Endothelial cell of umbilical vein (primary cell): Measurements from ENCODE around the gene UVSSA. TPM values are rescaled to one million over a fixed set of nuclear protein-coding genes. Genes with fewer than 3 reads are reported as not detected.

ENCODE experiments used
- BruUV-seq: library from RNA; stranded (reverse); fragments of 400-500 nt; replicated peaks from 2 replicates; lab custom pipeline; 2021; lab: Mats Ljungman, UMichigan
- CTCF ChIA-PET: fragments of 300-600, 350-600 bp; sonication (Branson Sonifier 250); formaldehyde crosslinking; loops from one replicate; lab custom pipeline; 2021; ENCODE audit warnings: antibody characterized with exemption, inconsistent platforms; lab: Charles Lee
- POLR2A ChIA-PET: fragments of 300-600, 350-600 bp; sonication (Branson Sonifier 250); formaldehyde crosslinking; loops from one replicate; lab custom pipeline; 2021; ENCODE audit warnings: antibody characterized with exemption, inconsistent platforms; lab: Charles Lee
- DNase-seq: peaks from one replicate; pipeline ENCODE4 v3.0.0-alpha.2; 2011; ENCODE audit warnings: low read depth, low spot score
- FAIRE-seq: peaks from 2 replicates; lab custom pipeline; 2011; peaks lifted over from hg19 to GRCh38; lab: Jason Lieb, UNC
- H2AFZ ChIP-seq: 2 replicates; pipeline ENCODE4 v1.6.0; 2012; ENCODE audit warnings: low read depth, low read length, control low read depth, inconsistent platforms
- H3K27ac ChIP-seq: 2 replicates; pipeline ENCODE4 v1.5.1; 2011; ENCODE audit warnings: low read depth, mild to moderate bottlenecking, control low read depth, low read length, moderate library complexity; ENCODE audit not compliant: insufficient read depth
- H3K27me3 ChIP-seq, 2 experiments: 2 replicates each; pipeline versions ENCODE4 v1.6.0 to v1.6.1; 2011; ENCODE audit warnings: low read length in 2 of 2, mixed read lengths in 1 of 2; ENCODE audit not compliant: control insufficient read depth in 2 of 2, insufficient read depth in 2 of 2
- H3K36me3 ChIP-seq, 2 experiments: 2 replicates in 1 of 2; 3 replicates in 1 of 2; pipeline ENCODE4 v1.5.1; 2011; ENCODE audit warnings: low read length in 2 of 2, mild to moderate bottlenecking in 1 of 2, moderate library complexity in 1 of 2; ENCODE audit not compliant: control insufficient read depth in 2 of 2, insufficient read depth in 2 of 2; ENCODE audit errors: extremely low read depth in 1 of 2
- H3K4me1 ChIP-seq: 3 replicates; pipeline ENCODE4 v1.5.1; 2011; ENCODE audit warnings: mild to moderate bottlenecking, low read length; ENCODE audit not compliant: control insufficient read depth, insufficient read depth; ENCODE audit errors: extremely low read depth
- H3K4me2 ChIP-seq: 2 replicates; pipeline ENCODE4 v1.6.1; 2011; ENCODE audit warnings: low read length, control low read depth, mixed read lengths; ENCODE audit not compliant: insufficient read depth
- H3K4me3 ChIP-seq, 3 experiments: fragments of 200-600 bp in 1 of 3; sonication (generic), shearing (Covaris generic) in 1 of 3; replicated peaks in 1 of 3; 2 replicates each; pipeline ENCODE4 v1.5.1; 2011 to 2016; ENCODE audit warnings: control low read depth in 3 of 3, low read length in 3 of 3, mild to moderate bottlenecking in 2 of 3, inconsistent platforms in 1 of 3, low read depth in 1 of 3, moderate library complexity in 1 of 3; ENCODE audit not compliant: insufficient read depth in 1 of 3
- H3K79me2 ChIP-seq: 2 replicates; pipeline ENCODE4 v1.6.0; 2012; ENCODE audit warnings: low read length, inconsistent platforms; ENCODE audit not compliant: control insufficient read depth, insufficient read depth
- H3K9ac ChIP-seq: replicated peaks from 2 replicates; pipeline ENCODE3; 2011; ENCODE audit warnings: low read length, control low read depth; ENCODE audit not compliant: insufficient read depth; ENCODE audit errors: extremely low read depth
- H3K9me1 ChIP-seq: replicated peaks from 3 replicates; pipeline ENCODE4 v1.6.0; 2011; ENCODE audit warnings: mild to moderate bottlenecking, low read length; ENCODE audit not compliant: control insufficient read depth, insufficient read depth; ENCODE audit errors: extremely low read depth
- H3K9me3 ChIP-seq: replicated peaks from 2 replicates; pipeline ENCODE4 v1.5.1; 2012; ENCODE audit warnings: low read length, inconsistent platforms; ENCODE audit not compliant: control insufficient read depth, insufficient read depth
- H4K20me1 ChIP-seq: replicated peaks from 2 replicates; pipeline ENCODE3; 2011; ENCODE audit warnings: mild to moderate bottlenecking, low read length; ENCODE audit not compliant: control insufficient read depth, insufficient read depth; ENCODE audit errors: extremely low read depth
- EZH2 ChIP-seq: IDR thresholded peaks from 2 replicates; pipeline ENCODE4 v1.6.1; 2012; ENCODE audit warnings: borderline replicate concordance, low read depth, mild to moderate bottlenecking, moderate library complexity, low read length, inconsistent platforms; ENCODE audit not compliant: severe bottlenecking
- FOS ChIP-seq: IDR thresholded peaks from 2 replicates; pipeline ENCODE4 v1.6.1; 2011; ENCODE audit warnings: mild to moderate bottlenecking, low read length, moderate library complexity, borderline replicate concordance; ENCODE audit not compliant: insufficient read depth
- GATA2 ChIP-seq: IDR thresholded peaks from 2 replicates; pipeline ENCODE4 v1.7.0; 2011; ENCODE audit warnings: low read depth, mild to moderate bottlenecking, moderate library complexity, mixed read lengths, low read length; ENCODE audit not compliant: insufficient read length, insufficient read depth
- JUN ChIP-seq: IDR thresholded peaks from 2 replicates; pipeline ENCODE4 v1.6.1; 2011; ENCODE audit warnings: borderline replicate concordance, low read depth; ENCODE audit not compliant: insufficient read length, insufficient read depth
- MYC ChIP-seq: IDR thresholded peaks from one replicate; pipeline ENCODE4 v1.6.1; 2011; ENCODE audit warnings: mild to moderate bottlenecking, low read depth, low read length
- POLR2A ChIP-seq: IDR thresholded peaks from 2 replicates; pipeline ENCODE4 v1.6.1; 2012; ENCODE audit warnings: low read depth, mild to moderate bottlenecking, control low read depth, low read length
- POLR2AphosphoS5 ChIP-seq: IDR thresholded peaks from 2 replicates; pipeline ENCODE4 v1.6.1; 2012; ENCODE audit warnings: low read depth, mild to moderate bottlenecking, control low read depth, low read length, moderate library complexity; ENCODE audit not compliant: insufficient read depth
- dilution Hi-C: fragments of 300-500 bp; cut with MboI; formaldehyde crosslinking; loops from one replicate; pipeline ENCODE4 v1.15.0; 2019; ENCODE audit warnings: low sequenced_read_pairs; ENCODE audit not compliant: extremely low pct_ligation_motif_present
- intact Hi-C: fragments of 100-400 bp; cut with micrococcal nuclease; formaldehyde crosslinking; loops from one replicate; pipeline ENCODE4 v1.10.0; 2022
- polyA plus RNA-seq, 4 experiments: library from polyadenylated mRNA; depleted of rRNA in 3 of 4; stranded (reverse) in 3 of 4; unstranded in 1 of 4; fragments of >200 nt; gene quantifications; 2 replicates each; pipeline versions ENCODE4 v1.2.1 to v1.2.3, GENCODE V29; 2011 to 2012; ENCODE audit warnings: missing spikeins in 1 of 4
- total RNA-seq: library from RNA; stranded (reverse); gene quantifications from 2 replicates; pipeline ENCODE4 v1.2.3, GENCODE V29; 2021
- TF ChIP-seq, protein P1 (sequence below): IDR thresholded peaks from 2 replicates; pipeline ENCODE4 v1.6.1; 2011; ENCODE audit not compliant: insufficient read depth, insufficient read length
- TF ChIP-seq, protein P2 (sequence below), 2 donors: IDR thresholded peaks; 1 replicate in 1 of 2; 2 replicates in 1 of 2; pipeline ENCODE4 v1.5.1; 2011; ENCODE audit warnings: low read length in 2 of 2, mild to moderate bottlenecking in 2 of 2, moderate library complexity in 2 of 2, control low read depth in 1 of 2, inconsistent platforms in 1 of 2, low read depth in 1 of 2; ENCODE audit not compliant: insufficient read depth in 1 of 2; ENCODE audit errors: extremely low read depth in 1 of 2

Gene UVSSA
- total and polyA plus RNA-seq, 2 donors (not counting 3 experiments of a cell fraction or from before 2014, with no cell fraction given): 7.1 to 14.9 TPM

DNA sequence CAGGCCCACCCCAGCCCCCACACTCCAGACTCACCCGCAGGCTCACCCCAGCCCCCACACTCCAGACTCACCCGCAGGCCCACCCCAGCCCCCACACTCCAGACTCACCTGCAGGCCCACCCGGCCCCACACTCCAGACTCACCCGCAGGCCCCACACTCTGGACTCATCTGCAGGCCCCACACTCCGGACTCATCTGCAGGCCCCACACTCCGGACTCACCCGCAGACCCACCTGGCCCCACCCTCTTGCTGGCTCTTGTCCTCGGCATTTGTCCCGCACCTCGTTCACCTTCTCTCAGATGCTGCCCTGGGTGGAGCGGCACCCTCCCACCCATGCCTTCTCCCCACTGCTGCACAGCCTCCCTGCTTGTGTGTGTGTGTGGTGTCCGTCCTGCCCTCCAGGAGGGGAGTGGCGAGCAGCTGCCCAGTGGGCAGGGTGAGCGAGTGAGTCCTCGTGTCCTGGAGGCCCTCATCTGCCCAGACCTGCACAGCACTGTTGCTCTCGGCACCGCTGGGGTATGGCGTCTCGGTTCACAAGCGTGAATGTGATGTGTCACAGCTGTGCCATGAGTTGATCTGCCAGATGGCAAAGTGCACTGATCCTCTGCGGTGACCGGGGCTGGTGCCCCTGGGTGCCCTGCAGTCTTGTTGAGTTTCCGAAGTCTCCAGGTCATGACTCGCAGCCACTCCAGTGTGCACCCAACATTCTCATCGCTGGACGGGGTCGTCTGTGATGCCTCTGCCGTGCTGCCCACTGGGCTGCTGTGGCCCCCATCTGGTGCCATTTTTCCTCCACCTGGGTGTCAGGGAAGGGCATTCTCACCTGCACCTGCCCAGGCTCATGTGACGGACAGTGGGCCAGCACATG, 29.6 kb upstream of the UVSSA start:
- Histone ChIP-seq H3K36me3 (peaks cover 13 to 34% of the 10 kb centered on the region in 2 experiments), H3K9me3 (no peaks in the 10 kb centered on the region), H3K4me2 (no peak overlapping the region), H3K9ac (no peak overlapping the region), H4K20me1 (no peaks in the 10 kb centered on the region), H3K4me1 (peaks cover 4% of the 10 kb centered on the region), H3K4me3 (no peak overlapping the region), H3K27ac (no peak overlapping the region), H3K27me3 (no peaks in the 10 kb centered on the region), H2AFZ (no peak overlapping the region), H3K9me1 (no peaks in the 10 kb centered on the region), H3K79me2 (peaks cover 2% of the 10 kb centered on the region)
- DNase-seq (no peak), FAIRE-seq (no peak)
- BruUV-seq: no TSS peak
- dilution Hi-C loops (no loop called here), intact Hi-C loops (no loop called here)
- ChIA-PET POLR2A (no interaction called here), CTCF (no interaction called here)
- TF ChIP-seq JUN (no peak), POLR2AphosphoS5 (no peak), GATA2 (no peak), FOS (no peak), EZH2 (no peak), MYC (no peak), POLR2A (no peak)
- TF ChIP-seq, protein P1, sequence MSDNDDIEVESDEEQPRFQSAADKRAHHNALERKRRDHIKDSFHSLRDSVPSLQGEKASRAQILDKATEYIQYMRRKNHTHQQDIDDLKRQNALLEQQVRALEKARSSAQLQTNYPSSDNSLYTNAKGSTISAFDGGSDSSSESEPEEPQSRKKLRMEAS: no peak
- TF ChIP-seq, protein P2, sequence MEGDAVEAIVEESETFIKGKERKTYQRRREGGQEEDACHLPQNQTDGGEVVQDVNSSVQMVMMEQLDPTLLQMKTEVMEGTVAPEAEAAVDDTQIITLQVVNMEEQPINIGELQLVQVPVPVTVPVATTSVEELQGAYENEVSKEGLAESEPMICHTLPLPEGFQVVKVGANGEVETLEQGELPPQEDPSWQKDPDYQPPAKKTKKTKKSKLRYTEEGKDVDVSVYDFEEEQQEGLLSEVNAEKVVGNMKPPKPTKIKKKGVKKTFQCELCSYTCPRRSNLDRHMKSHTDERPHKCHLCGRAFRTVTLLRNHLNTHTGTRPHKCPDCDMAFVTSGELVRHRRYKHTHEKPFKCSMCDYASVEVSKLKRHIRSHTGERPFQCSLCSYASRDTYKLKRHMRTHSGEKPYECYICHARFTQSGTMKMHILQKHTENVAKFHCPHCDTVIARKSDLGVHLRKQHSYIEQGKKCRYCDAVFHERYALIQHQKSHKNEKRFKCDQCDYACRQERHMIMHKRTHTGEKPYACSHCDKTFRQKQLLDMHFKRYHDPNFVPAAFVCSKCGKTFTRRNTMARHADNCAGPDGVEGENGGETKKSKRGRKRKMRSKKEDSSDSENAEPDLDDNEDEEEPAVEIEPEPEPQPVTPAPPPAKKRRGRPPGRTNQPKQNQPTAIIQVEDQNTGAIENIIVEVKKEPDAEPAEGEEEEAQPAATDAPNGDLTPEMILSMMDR (IDR thresholded peaks at IDR 0.05; ENCODE audit: extremely low read depth in 1 of 2, insufficient read depth in 1 of 2, low read depth in 1 of 2, low read length in 2 of 2): no peak
